ENCODE data around the gene RNPC3.
"Not testable (repeated sequence)": the region's sequence is repeated elsewhere in the genome, so short reads cannot be mapped to it uniquely, and the experiment has no call there.

Gene RNPC3

DNA sequence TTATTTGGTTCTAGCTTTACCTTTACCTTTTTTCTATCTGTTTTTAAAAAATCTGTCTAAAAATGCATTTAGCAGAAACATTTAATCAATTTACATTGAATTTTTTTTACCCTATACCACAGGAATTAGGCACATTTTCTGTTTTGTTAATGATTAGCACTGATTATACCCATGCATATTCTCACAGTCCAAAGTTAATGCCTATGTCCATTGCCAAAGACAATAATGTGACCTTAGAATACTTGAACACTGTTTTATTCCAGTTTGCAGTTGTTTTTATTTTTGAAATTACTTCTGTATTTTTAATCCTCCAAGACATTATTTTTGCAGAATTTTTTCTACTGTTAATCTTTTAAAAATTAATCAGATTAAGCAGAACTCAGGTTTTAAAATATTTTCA is 34.9 kb downstream of the RNPC3 start:
- DNase-seq (ENCODE audit: low read depth in 2 of 2) = no peak

DNA sequence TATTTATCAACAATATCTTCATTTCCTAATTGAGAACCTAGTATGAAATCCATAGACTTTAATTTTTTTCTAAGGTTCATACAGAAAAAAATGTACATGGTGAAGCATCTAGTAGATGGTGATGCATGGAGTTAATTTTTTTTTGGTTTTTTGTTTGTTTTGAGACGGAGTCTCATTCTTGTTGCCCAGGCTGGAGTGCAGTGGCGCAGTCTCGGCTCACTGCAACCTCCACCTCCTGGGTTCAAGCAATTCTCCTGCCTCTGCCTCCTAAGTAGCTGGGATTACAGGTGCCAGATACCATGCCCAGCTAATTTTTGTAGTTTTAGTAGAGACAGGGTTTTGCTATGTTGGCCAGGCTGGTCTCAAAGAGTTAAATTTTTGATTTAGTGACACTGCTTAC is 35.6 kb downstream of the RNPC3 start:
- DNase-seq (ENCODE audit: low read depth in 2 of 2) = not testable (repeated sequence)

DNA sequence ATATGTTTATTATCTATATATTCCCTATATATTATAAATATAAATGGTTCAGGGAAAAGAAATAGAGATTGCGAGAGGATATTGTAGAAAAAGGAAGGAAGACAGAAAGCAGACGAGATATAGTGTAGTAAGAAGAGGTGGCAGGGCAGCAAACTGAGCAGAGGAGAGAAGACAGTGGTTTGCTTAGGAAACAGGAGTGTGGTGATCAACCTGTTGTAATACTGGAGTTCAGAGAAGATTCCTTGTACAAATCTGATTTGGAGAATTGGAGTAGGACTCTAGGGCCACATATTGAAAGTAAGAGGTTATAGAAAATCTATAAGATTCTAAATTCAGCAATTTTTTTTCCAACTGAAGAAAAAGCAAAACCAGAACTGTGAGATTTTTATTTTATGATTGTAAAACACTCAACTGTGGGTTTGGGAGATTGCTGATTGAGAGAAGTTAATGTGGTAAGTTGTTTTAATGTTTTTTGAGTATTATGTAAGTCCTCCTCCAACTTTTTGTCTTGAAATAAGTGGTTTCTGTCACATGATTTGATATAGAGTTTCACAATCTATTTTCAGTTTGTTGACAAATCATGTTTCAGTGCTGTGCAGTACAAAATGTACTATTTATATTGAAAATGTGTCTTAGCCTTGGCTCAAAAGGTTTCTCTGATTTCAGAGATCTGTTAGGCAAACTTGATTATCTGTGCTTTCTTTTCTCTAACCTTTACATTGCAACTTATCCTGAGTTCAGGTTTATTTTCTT is 36.3 kb downstream of the RNPC3 start:
- no peak for DNase-seq (ENCODE audit: low read depth in 2 of 2)

DNA sequence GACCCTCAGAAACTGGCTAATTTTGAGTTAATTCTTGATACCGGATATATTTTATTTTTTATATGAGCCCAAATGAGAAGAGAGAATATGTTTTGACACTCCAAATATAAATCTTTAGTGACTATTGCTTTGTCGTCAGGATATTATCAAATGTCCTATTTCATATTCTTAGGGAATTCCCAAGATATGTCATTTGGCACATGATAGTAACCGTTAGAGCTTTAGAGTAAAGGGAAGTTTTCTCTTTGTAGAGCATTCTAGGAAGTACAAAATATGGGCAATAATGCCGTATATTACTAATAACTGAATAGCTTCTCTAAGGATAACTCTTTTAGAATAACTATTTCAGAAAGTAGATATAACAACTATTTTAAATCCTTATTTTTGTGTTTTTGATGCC is 37.6 kb downstream of the RNPC3 start:
- no peak for DNase-seq (ENCODE audit: low read depth in 2 of 2)

DNA sequence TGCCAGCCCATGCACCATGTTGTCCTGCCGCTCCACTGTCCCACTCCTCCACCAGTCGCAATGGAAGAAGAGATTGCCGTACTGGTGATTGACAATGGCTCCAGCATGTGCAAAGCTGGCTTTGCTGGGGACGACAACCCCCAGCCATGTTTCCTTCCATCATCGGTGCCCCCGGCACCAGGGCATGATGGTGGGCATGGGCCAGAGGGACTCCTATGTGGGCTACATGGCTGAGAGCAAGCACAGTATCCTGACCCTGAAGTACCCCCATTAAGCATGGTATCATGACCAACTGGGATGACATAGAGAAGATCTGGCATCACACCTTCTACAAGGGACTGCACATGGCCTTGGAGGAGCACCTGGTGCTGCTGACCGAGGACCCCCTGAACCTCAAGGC is 44.0 kb downstream of the RNPC3 start:
- no peak for DNase-seq (ENCODE audit: low read depth in 2 of 2)

DNA sequence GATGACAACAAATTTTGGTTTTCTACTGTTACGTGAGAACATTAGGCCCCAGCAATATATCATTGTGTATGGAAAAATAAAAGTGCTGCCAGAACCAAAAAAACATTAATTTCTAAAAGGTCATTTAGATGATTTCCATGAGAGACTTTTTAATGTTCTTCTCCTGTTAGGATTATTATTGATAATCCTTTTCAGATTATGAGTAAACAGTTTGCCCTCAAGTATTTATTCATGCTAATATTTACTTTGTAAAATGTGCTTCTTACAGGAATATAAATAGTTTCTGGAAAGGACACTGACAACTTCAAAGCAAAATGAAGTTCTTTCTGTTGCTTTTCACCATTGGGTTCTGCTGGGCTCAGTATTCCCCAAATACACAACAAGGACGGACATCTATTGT is 45.8 kb downstream of the RNPC3 start, which contains the start of gene AMY2B:
Gene AMY2B (plus strand): TSS at position 301 of the 400 bp plus-strand sequence. CDS start 14 bp downstream, at position 315.
- DNase-seq (ENCODE audit: low read depth in 2 of 2) = not testable (repeated sequence)

DNA sequence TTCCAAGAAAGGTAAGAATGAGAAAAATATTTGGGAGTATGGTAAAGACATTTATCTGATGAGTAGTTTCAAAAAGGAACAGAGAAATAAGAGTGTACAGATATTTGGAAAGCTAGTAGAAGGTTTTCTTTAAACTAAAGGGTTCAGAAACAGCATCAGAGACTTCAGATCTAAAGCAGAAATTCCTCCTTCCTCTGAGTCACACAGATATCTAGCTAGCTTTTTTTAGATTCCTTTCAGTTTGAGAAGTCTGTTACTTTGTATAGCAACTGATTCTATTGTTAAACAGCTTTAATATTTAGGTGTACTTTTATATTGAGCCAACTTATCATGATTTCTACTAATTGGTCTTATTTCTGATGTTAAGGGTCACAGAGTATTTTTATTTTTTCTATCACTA is 50.6 kb downstream of the RNPC3 start:
- no peak for DNase-seq (ENCODE audit: low read depth in 2 of 2)

DNA sequence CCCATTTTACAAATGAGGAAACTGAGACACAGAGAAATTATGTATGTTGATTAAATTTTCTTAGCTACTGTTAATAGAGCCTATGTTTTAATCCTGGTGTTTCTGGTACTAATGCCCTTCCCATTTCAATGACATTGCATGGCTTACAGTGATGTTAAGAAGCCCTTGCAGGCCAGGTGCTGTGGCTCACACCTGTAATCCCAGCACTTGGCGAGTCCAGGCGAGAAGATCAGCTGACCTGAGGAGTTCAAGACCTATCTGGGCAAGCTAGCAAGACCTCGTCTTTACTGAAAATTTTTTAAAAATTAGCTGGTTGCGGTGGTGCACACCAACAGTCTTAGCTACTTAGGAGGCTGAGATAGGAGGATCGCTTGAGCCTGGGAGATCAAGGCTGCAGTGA is 51.3 kb downstream of the RNPC3 start:
- not testable (repeated sequence) for DNase-seq (ENCODE audit: low read depth in 2 of 2)

DNA sequence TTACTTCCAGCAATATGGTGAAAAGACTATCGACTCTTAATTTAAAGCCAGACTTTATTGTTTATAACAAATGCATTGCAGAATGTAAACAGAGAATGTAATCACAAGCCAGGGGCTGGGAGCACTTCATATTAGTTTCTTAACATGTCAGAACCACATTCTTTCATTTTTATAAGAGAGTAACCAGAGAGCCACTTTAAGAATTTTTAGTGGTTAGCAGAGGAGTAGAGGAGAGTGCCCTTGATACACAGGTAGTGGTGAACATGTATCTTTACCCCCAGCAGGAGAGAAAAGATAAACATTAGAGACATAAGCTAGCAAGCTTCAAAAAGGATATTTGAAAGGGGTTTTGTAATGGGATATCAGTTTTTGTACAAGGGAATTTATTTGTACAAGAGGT is 57.0 kb downstream of the RNPC3 start:
- DNase-seq (ENCODE audit: low read depth in 2 of 2) = no peak

DNA sequence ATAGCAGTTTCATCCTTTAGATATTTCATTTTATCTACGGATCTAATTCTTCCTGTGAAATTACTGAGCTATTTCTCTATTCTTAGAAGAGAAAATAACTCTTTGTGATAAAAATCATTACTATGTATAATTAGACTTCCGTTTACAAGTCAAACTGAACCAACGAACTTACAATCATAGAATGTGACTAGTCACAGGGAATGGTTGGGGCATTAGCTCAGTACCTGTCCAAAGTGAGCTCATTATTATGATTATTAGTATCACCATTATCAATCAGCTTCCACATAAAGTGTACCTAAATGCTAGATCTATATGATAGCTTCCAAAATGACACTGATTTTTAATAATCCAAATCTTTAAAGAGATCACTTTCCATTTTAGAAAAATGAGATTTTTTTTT is 58.4 kb downstream of the RNPC3 start:
- no peak for DNase-seq (ENCODE audit: low read depth in 2 of 2)

DNA sequence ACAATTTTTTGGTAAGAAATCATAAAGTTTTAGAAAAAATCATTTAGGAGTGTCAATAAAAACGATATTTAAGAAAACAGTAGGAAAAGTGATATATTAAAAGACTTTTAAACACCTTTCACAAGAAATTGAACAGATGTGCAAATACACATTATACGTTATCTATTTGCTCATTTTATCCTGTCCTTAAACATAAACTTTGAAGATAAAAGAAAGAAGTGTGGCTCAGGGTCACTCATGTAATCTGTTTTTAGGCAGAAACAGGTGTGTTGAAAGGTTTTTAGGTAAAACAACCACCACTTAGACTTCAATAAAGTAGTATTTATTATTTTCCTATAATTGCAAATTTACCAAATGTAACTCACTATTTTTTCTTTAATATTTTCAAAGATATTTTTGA is 59.0 kb downstream of the RNPC3 start:
- DNase-seq (ENCODE audit: low read depth in 2 of 2) = no peak

DNA sequence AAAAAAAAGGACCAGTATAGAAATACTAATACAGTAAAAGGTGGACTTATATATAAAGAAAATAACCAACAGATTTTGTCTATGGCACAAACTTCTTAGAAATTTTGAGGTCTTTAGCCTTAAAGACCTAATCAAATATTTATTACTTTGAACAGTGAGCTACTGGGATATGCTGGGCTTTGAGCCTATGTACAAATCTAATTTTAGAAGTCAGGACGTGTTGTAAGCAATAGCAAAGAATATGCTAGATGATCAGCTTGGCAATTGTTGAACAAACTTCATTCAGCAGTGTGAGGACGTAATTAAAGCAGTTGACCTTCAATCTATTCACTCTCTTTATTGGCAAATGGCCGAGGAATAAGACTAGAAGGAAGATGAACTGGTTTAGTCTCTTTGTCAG is 77.2 kb downstream of the RNPC3 start:
- DNase-seq (ENCODE audit: low read depth in 2 of 2) = not testable (repeated sequence)

All from stimulated activated CD8-positive, alpha-beta memory T cell treated with anti-CD3 and anti-CD28 coated beads, Interleukin-15, amount 100 ng/mL, for 4 hours (primary cell).